Measurements from ENCODE around the gene LRP1B.
A peak's percentile ranks its signal among the peaks of the same experiment; 100 is the strongest.

LRP1B gene

DNA sequence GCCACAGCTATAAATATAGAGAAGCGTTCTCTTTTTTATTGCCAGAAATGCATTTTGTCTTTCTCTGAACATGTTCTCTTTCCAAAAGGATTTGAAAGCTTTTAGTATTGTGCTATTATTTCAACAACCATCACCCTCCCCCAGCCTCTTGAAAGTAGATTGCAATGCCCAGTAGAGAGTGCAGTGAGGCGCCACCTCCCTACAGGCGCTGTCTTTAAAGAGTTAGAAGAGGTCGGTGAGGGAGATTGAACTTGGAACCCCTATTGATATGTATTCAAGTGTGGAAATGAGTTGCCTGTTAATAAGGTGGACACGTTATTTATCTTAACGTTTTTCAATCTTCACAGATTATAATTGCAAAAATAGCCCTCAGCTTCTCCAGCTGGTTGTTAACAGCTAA lies 360.3 kb downstream of the LRP1B start:
- DNase-seq (ENCODE audit: low read depth, low spot score) = no peak

DNA sequence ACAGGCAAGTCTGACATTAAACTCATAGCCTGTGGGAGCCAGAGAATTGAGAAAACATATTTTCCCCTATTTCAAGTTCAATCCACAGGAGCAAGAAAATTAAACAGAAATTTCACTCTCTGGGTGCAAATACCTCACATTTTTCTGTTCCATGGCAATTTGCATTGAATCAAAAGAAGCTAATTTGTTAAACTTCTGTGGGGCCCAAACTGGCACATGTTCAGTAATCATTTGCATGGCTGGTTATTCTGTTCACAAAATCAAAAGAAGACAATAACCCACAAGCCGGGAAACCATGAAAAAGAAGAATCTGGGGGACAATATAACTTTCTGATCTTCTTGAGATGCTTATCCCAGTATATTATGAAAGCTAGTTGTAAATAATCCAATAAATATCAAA lies 363.1 kb downstream of the LRP1B start:
- no peak for DNase-seq (ENCODE audit: low read depth, low spot score)

DNA sequence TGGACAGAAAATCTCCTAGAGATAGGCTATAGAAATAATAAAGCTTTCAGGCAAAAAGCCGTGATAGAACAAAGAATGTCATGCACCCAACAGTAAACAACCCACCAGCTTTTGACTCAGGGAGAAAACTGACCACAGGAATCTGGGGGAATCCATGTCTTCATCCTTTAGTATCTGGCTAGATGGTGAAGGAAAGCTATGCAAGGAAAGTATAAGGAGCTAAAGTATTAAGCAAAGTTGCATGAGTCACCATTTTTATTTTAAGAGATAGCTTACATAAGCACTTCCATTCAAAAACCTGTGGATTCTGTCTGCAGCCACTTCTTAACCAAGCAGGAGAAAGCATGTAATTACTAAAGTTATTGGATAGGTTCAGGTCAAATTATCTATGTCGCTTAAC lies 363.8 kb downstream of the LRP1B start:
- peak; percentile 57 for DNase-seq (ENCODE audit: low read depth, low spot score)

DNA sequence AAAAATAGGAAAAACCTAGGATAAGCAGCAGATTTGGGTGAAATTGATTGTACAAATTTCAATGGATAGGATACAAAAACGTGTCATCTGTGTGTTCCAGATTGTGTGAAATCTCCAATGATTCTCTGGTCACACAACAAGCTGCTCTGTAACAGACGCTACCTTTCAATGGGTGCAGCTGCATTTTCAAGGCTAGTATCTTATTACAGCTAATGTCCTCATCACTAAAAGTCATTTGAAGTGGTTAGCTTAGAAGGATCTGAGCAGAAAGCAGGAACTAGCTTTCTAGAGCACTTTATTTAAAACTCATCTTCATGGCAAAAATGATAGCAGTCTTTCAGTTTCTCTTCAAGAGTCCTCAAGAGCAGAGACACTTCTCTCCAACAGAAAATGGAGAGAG lies 364.6 kb downstream of the LRP1B start:
- no peak for DNase-seq (ENCODE audit: low read depth, low spot score)

DNA sequence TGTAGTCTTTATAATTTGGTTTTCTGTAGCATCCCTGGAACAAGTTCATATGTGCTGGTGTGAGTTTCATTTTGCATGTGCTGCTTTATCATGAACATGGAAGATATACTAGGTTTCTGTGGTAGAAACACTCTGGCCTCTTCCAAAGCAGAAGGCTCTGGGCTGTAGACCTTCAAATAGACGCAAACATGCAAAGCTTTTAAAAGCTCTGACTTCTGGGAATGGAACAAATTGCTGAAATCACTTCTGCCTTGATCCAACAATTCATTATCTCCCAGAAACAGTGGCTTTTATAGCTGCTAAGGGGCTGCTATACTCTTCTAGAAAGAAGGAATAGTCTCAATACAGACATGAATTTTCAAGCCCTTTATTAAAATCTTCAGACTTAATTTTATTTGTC lies 382.2 kb downstream of the LRP1B start:
- DNase-seq (ENCODE audit: low read depth, low spot score) = no peak

DNA sequence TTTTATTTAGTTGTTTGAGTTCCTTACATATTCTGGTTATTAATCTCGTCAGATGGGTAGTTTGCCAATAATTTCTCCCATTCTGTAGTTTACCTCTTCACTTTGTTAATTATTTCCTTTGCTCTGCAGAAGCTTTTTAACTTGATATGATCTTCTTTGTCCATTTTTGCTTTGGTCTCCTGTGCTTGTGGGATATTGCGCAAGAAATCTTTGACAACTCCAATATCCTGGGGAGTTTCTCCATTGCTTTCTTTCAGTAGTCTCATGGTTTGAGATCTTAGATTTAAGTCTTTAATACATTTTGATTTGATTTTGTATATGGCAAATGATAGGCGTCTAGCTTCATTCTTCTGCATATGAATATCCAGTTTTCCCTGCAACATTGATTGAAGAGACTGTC lies 389.2 kb downstream of the LRP1B start:
- DNase-seq (ENCODE audit: low read depth, low spot score) = no peak

DNA sequence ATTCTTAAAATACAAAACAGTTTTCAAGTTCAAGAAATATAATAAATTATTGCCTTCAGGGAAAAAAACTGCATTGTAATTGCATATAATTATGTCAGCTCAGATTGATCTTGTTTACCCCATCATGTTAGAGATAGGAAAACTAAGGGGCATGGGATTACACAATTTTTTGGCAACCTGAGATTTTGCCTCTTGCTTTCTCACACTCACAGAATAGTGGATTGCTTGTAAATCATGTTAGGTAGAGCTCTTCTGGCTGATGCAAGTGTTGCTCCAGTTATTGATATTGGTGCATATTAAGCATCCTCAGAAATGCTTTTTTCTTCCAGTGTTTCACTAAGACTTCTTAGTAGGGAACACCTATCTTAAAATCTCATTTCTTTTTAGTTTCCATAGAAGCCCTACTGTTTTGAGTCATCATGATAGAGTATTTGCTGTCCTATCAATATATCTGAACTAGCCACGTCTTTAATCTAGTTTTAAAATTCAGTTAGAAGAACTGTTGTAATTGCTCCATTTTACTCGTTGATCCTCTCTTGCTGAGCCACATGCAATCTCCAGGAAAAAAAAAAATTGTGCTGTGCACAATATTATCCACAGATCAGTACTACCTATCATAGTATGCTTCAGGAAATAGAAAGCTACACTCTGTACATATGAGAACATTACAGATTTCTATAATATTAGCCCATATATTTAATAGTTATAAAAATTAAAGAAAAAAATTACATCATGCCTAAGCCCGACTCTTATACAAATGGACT lies 393.1 kb downstream of the LRP1B start:
- DNase-seq (ENCODE audit: low read depth, low spot score) = no peak

DNA sequence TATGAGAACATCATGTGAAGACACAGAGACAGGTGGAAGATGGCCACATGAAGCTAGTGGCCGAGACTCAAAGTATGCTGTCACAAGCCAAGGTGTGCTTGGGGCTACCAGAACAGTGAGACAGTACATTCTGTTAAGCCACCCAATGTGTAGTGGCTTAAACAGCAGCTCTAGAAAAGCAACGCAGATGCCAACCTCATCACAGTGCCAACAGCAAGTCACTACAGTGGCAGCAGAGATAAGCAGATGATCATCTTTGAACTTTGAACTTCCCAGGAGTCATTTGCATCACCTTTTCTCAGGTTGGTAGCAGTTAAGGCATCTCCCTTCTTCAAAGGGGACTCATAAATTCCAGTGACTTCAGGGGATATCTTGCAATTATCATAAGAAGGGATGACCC lies 394.4 kb downstream of the LRP1B start:
- DNase-seq (ENCODE audit: low read depth, low spot score) = no peak

DNA sequence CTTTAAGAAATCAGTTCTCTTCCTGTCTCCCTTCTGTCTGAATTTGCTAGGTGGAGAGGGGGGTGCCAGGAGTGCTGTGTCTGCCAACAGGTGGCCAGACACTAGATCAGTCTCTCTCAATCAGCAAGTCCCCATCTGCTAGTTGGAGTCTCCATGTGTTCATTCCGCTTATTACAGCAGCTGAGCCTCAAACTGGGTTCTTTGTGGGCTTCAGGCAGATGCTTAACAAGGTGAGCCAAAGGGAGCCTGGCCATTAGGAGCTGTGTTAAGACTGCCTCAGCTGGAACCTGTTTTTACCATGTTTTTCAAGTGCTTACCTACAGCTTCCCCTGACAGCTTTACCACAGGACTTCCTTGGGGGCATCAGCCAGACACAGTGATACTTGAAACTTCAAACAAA lies 401.9 kb downstream of the LRP1B start:
- no peak for DNase-seq (ENCODE audit: low read depth, low spot score)

DNA sequence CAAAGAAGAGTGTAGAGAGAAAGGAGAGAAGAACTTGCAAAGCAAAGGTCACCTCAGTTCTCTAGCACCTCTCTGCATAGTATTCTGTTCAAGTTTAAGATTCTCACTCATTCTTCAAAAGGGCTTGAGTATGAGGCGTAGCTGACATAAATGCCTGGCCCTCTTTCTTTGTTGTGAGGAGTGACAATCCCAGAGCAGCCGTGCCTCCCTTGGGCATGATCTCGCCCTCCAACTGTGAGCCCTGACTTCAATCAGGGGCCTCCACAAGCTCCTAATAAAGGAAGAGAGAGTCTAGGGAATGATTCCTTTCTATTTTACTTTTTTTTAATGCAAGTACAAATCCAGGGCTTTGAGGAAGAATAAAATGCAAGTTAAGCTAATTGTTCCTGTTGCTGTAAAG lies 402.7 kb downstream of the LRP1B start:
- DNase-seq (ENCODE audit: low read depth, low spot score) = no peak

DNA sequence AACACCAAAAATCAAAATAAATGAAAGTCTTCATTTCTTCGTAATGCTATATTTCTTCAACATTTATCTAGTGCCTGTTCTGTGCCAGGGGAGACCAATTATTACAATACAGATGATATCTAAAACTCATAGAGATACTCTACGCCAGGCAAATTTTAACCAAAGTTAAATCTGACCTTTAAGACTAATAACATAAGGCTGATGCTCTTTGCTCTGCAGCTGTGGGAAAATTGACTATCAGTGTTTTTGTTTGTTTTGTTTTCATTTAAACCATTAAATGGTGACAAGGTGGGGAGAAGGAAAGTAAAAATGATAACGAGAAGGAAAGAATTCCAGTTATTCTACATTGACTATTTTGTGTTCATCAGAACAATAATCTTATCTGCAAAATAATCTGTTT lies 406.4 kb downstream of the LRP1B start:
- DNase-seq (ENCODE audit: low read depth, low spot score) = no peak

DNA sequence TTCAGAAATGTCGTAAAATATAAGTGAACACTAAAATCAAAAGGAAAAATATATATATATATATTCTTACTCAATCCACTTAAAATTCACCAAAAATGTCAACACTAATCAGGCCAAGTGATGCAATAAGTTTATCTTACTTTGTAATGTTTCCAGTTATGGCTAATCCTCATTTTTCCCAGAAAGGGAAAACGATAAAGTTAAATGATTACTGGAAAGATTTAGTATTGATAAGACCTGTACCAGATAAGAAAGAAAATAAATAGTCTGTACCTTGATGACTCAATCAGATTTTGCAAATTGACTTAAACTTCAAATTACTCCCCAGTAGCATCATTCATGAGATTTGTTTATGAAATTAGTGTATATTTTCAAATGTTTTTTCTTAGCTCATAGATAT lies 407.0 kb downstream of the LRP1B start:
- no peak for DNase-seq (ENCODE audit: low read depth, low spot score)

DNA sequence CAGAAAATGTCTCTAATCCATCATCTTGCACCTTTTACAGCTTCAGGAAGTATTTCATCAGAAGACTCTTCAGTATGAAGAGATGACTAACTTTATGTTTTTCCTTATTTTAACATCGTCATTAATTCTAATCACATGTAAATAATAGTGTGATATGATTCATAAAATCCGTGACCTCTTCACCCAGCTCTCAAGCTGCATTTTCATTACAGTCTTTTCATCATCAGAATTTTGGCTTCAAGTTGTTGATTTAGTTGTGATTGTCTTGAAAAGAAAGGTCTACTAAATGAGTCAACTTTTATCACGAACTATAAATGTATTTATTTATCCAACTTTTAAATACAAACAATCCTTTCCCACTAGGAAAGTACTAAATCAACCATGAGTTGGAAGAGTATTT lies 410.3 kb downstream of the LRP1B start:
- DNase-seq (ENCODE audit: low read depth, low spot score) = no peak

DNA sequence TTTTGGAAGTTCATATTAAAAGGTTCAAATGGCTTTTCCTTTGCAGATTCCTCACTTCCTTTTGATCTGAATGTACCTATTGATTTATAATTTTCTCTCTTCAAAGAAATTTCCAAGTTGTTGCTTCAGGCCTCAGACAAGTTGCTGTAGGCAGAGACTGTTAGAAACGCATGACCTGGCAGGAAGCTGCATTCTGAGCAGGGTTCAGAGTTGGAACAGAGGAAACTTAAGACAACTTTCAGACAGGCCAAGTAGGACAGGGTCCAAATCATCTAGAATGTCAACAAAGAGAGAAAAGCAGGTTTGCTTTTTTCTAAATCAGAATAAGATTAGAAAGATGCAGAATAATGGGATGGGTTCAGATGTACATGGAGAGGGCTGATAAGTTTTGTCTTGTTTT lies 416.3 kb downstream of the LRP1B start:
- no peak for DNase-seq (ENCODE audit: low read depth, low spot score)

DNA sequence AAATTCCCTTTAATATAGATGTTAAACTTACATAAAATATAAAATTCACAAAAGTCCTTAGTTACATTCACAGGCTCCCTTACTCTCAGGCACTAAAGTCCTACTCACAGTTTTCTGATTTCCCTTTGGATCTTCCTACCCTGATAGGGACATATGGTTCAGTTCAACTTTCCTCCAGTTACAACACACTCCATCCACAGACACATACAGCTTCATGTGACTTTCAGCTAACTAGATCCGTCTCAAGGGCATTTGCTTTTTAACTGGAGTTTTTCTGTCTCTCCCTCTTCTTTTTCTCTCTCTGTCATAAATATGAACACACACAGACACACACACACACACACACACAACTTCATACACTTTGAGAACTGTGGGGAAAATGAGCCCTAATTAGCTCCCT lies 419.2 kb downstream of the LRP1B start:
- DNase-seq (ENCODE audit: low read depth, low spot score) = no peak

DNA sequence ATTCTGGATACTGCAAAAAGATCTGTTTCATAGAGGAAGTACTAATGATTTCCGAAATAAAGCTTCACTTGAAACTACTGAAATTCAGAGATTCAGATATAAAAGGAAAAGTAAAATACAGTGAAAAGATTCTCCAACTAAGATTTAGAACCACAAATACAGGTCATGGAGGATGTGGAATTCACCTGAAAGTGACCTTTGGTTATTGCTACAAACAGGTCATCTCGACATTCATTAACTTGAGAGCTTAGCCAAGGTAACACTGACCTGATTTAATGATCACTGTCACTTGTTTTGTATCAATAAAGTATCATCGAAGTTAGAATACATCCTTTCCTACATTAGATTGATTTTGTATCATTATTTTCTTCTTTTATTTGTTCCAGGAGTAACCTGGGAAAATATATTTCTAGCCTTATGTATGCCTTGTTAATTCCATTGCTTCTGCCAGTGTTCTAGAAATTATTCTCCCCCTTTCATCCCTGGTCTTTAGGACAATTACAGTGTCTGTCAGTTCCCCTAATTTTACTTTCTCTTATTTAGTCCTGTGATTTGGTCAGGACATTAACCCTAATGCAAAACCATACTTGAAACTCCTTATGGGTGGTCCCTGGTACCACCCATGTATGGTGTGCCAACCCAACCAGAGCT lies 420.1 kb downstream of the LRP1B start:
- DNase-seq (ENCODE audit: low read depth, low spot score) = no peak

DNA sequence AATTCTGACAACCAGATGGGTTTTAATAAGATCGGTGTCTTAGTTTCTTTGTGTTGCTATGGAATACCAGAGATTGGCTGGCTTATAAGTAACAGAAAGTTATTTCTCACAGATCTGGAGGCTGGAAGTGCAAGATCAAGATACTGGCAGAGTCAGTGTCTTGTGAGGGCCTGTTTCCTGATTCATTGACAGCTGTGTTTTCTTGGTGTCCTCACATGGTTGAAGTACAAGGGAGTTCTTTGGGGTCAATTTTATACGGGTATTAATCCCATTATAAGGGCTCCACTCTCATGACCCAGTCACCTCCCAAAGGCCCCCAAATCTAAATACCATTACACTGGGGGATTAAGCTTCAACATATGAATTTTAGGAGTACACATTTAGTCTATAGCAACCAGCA lies 421.1 kb downstream of the LRP1B start:
- DNase-seq (ENCODE audit: low read depth, low spot score) = no peak

DNA sequence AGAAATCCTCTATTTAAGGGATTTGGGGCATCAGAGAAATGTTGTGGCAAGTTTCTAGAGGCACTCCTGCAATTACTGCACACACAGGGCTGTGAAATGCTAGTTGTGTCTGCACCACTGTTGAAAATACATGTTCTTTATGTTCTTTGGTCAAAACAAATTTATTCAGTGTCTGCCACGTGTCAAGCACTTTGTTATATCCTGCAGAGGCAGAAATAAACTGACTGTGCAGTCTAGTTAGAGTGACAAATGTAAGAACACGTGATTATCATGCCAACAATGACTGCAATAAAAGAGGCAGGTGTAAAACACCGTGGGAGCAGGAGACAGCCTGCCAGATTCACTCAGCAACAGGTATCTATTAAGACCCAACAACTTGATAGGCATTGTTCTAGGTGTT lies 423.3 kb downstream of the LRP1B start:
- DNase-seq (ENCODE audit: low read depth, low spot score) = no peak

DNA sequence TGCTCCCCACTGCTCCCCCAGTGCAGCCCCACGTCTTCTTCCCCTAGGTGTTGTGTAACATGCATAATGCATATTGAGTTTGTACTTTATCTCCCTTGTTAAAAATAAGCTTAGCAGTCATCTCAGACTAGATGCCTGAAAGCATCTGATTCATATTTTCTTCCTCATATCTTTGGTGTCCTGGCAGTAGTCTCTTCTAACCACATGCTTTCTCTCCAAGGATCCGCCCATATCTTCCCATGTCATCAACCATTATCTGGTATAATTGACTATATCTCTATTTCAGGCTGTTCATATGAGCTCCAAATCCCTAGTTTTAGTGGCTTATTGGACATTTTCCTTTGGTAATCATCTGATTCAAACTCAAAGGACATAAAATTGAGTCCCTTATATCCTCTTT lies 426.3 kb downstream of the LRP1B start:
- DNase-seq (ENCODE audit: low read depth, low spot score) = no peak

DNA sequence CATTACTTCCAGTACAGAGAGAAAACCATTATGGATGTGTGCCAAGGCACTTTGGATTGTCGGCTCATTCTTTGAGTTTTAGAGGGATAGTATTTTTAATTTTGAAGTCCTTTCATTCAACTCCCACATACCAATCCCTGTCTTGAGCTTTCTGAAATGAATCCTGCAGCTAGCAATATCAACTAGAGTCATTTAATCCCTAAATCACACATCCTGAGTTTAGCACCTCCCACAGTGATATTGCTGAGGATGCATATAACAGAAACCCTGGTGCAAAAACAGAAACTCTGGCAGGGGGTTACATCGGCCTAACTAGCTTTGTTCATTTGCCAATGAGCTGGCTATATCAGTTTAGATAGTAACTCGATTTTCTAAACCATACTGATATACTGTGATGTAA lies 427.3 kb downstream of the LRP1B start:
- no peak for DNase-seq (ENCODE audit: low read depth, low spot score)

DNA sequence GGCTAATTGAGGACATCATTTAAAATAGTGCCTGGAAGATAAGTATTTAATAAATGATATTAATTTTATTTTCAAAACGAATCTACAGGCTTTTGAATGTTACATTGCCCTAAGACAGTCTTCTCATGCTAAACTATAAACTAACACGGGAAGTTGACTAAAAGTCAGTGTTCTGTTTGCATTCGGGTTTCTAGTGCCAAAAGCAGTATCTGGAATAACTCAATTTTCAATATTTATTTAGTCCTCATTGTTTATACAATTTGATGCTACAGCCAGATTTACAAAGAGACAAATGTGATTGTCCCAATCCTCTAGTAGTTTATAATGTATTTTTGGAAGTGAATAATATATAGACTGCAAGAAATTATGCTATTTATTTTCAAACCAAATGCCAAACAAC lies 429.2 kb downstream of the LRP1B start:
- no peak for DNase-seq (ENCODE audit: low read depth, low spot score)

DNA sequence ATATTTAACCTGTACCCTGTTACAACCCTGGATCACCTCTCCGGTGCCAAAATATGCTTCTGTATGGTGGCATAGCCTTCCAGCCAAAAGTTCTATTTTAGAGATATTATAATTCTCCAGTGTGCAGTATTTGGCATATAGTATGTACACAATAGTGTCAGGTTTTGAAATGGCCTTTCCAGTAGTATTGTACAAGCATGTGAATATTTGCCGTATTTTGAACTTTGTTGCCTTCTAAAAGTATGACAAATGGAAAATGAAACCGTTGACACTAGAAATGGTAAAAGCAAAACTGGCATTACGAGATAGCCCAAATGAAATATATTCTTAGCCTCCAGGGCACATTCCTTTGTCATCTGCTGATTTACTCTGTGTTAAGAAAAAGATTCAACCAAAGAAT lies 431.2 kb downstream of the LRP1B start:
- no peak for DNase-seq (ENCODE audit: low read depth, low spot score)

DNA sequence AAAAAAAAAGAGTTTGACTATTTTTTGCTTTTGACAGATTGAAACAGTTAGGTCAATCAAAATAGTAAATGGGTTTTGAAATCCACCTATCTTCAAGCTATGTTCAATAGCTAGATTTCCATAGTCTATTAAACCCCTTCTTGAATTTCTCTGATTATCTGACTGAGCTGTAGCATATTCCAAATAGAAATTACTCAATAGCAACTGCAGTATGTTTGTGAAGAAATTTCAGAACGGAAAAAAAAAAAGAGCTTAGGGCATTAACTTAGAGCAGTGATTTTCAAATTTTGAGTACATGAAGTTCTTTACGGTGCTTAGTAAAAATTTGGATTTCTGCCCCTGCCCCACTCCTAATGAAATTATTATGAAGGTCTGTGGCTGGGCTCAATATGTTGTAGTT lies 432.3 kb downstream of the LRP1B start:
- DNase-seq (ENCODE audit: low read depth, low spot score) = no peak

DNA sequence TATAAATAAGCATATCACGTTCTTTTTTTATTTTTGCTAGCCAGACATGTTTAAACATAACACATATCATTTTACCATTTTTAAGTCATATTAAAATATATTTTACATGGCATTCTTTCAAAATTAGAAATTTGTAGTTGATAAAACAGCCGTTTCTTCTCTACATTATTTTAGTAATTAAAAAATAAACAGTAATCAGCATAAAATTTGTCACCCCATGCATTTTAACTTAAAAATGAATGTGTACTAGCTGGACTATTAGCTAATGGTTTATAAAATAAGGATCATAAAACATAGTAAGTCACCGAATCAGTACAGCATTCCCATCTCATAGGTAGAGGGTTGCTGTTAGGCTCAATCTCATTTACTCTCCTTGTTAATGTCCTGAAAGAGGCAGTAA lies 433.8 kb downstream of the LRP1B start:
- no peak for DNase-seq (ENCODE audit: low read depth, low spot score)

Measured in smooth muscle cell of the brain vasculature (primary cell).